Bronchial epithelial cell (primary cell): ENCODE data around the gene USH1C. TPM values are rescaled to one million over a fixed set of nuclear protein-coding genes. Genes with fewer than 3 reads are reported as not detected.
A peak's percentile ranks its signal among the peaks of the same experiment; 100 is the strongest.

Source experiments
- DNase-seq: peaks from one replicate; pipeline ENCODE4 v3.0.0-alpha.2; 2010; ENCODE audit warnings: low read depth
- FAIRE-seq: peaks from 2 replicates; lab custom pipeline; 2011; peaks lifted over from hg19 to GRCh38; lab: Jason Lieb, UNC
- H3K27me3 ChIP-seq: 2 replicates; pipeline ENCODE4 v1.5.1; 2011; ENCODE audit warnings: low read length; ENCODE audit not compliant: control insufficient read depth, insufficient read depth
- H3K36me3 ChIP-seq: 2 replicates; pipeline ENCODE4 v1.5.1; 2011; ENCODE audit warnings: low read length; ENCODE audit not compliant: control insufficient read depth, insufficient read depth
- H3K4me3 ChIP-seq: 2 replicates; pipeline ENCODE4 v1.5.1; 2011; ENCODE audit warnings: mild to moderate bottlenecking, low read depth, low read length, control low read depth
- total RNA-seq: library from RNA; depleted of rRNA; stranded (reverse); fragments of >200 nt; gene quantifications from 2 replicates; pipeline ENCODE4 v1.2.1, GENCODE V29; 2014
- TF ChIP-seq, protein P1 (sequence below): IDR thresholded peaks from 2 replicates; pipeline ENCODE4 v1.5.1; 2011; ENCODE audit warnings: mild to moderate bottlenecking, moderate library complexity, low read length, control low read depth, inconsistent platforms; ENCODE audit not compliant: insufficient read depth, severe bottlenecking

The USH1C gene
- total RNA-seq, 1 donor from 2014 or later = not detected

DNA sequence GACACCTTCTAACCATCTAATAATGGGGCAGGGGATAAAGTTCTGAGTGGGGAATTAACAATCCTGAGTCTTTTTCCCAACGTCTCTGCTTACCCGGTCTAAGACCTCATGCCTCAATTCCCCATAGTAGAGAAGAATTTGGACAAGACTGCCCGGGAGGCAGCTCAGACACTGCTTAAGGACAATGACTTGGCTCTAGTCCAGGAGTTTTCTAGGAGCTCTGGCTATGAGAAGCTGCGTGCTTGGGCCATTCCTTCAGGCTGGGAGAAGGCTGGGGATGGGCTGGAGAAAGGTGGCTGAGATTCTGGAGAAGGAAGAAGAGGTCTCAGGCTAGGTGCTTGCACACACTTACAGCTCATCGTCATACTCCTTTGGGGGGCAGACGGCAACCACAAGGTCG lies 47.8 kb downstream of the USH1C start:
- TF ChIP-seq, protein P1, sequence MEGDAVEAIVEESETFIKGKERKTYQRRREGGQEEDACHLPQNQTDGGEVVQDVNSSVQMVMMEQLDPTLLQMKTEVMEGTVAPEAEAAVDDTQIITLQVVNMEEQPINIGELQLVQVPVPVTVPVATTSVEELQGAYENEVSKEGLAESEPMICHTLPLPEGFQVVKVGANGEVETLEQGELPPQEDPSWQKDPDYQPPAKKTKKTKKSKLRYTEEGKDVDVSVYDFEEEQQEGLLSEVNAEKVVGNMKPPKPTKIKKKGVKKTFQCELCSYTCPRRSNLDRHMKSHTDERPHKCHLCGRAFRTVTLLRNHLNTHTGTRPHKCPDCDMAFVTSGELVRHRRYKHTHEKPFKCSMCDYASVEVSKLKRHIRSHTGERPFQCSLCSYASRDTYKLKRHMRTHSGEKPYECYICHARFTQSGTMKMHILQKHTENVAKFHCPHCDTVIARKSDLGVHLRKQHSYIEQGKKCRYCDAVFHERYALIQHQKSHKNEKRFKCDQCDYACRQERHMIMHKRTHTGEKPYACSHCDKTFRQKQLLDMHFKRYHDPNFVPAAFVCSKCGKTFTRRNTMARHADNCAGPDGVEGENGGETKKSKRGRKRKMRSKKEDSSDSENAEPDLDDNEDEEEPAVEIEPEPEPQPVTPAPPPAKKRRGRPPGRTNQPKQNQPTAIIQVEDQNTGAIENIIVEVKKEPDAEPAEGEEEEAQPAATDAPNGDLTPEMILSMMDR = no peak
- peak; percentile 84 for FAIRE-seq
- H3K27me3 ChIP-seq = peaks cover 3% of the 10 kb centered on the region

DNA sequence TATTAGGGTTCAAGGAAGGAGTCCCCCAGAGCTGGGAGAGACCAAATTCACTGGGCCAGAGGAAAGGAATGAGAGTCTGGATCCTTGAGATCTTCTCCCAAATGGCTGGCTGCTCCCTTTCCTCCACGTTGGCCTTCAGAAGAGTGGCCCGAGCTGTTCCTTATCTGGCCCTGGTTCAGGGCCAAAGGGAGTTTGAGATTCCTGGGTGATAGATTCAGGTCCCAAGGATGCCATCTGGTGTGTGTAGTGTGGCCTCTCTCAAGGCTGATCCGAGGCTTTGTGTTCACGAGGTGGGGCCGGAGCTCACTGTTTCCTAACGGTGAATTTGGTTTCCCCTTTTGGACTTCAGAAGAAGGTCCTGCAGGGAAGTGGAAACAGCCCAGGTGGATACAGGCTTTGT lies 50.2 kb downstream of the USH1C start:
- DNase-seq = no peak
- no peak for FAIRE-seq
- TF ChIP-seq, protein P1 = no peak
- Histone ChIP-seq H3K27me3 (peaks cover 4% of the 10 kb centered on the region), H3K4me3 (no peak overlapping the region), H3K36me3 (no peaks in the 10 kb centered on the region)

More for the DNA sequence above, 47.8 kb downstream of the USH1C start:
- no peaks in the 10 kb centered on the region for H3K36me3 ChIP-seq
- no peak for DNase-seq
- H3K4me3 ChIP-seq = no peak overlapping the region

DNA sequence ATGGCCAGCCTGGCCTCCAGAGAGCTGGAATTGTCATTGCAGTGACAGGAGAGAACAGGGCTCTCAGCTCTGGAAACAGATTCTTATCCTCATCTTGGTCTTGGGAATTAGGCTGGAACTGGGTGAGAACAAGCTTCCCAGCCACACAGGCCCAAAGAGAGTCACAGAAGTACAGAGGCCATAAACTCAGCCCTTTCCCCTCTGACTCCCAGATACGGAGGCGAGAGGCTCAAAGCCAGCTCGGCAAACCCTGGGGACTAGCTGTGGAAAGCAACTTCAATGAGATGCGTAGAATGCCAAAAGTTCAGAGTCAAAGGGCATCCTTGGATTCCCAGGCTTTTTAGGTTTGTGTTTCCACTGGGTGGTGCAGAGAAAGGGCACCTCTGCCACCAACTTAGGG lies 53.3 kb downstream of the USH1C start:
- Histone ChIP-seq H3K36me3 (no peaks in the 10 kb centered on the region), H3K27me3 (peaks cover 1% of the 10 kb centered on the region), H3K4me3 (no peak overlapping the region)
- DNase-seq = no peak
- no peak for FAIRE-seq
- TF ChIP-seq, protein P1 = no peak

DNA sequence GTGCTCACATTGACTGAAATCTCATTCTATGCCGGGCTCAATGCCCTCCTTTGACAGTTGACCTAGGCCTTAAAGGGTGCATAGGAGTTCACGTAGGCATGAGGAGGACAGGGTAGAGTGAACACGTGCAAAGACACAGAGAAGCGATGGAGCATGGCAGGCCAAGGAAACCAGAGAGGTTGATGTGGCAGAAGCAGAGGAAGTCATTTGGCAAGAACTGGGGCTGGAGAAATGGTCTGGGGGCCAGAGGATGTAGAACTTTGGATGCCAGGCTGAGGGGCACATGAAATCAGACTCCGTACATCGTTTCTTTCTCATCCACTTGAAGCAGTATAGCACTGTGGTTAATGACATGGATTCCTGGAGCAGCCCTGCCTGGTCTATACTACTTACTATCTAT lies 54.0 kb downstream of the USH1C start:
- peaks cover 1% of the 10 kb centered on the region for H3K27me3 ChIP-seq
- FAIRE-seq (no peak), DNase-seq (no peak)
- no peaks in the 10 kb centered on the region for H3K36me3 ChIP-seq
- no peak overlapping the region for H3K4me3 ChIP-seq
- TF ChIP-seq, protein P1 = no peak

DNA sequence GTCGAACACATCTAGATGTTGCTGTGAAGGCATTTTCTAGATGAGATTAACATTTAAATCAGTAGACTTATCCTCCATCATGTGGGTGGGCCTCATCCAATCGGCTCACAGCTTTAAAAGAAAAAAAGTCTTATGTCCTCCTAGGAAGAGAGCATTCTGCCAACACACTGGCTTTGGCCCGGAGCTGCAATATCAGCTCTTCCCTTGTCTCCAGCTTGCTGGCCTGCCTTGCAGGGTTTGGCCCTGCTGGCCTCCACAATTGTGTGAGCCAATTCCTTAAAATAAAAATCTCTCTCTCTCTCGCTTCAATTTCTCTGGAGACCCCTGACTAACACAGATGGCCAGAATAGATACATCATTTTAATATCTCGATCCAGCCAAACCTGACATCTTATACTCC lies 54.5 kb downstream of the USH1C start:
- H3K36me3 ChIP-seq = no peaks in the 10 kb centered on the region
- DNase-seq = no peak
- no peak for FAIRE-seq
- H3K4me3 ChIP-seq = no peak overlapping the region
- peaks cover 1% of the 10 kb centered on the region for H3K27me3 ChIP-seq
- TF ChIP-seq, protein P1 = no peak

DNA sequence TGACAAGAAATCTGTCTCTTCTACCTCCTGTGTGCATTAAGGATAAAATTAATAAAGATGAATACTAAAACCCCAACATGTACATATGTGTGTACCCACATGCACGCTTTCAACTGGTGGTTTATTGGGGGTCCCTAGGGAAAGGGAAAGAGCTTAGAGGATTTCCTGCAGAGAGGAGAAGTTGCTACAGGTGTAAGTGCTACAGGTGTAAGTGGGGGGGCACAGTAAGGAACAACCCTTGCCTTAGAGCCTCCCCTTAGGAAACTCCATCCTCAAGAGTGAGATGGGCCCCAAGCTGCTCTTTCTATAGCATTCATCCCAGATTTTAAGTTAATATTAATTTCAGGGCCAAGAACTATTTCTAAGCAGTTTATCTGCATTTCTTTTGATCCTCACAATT lies 55.7 kb downstream of the USH1C start:
- FAIRE-seq (no peak), DNase-seq (no peak)
- no peak overlapping the region for H3K4me3 ChIP-seq
- TF ChIP-seq, protein P1 = no peak
- H3K36me3 ChIP-seq = no peaks in the 10 kb centered on the region
- H3K27me3 ChIP-seq = peaks cover 1% of the 10 kb centered on the region
